Nephron progenitor cell (in vitro differentiated cells): ENCODE data around the gene BAIAP2L1.

Experiments
- DNase-seq: peaks from one replicate; pipeline ENCODE4 v3.0.0; 2021
- H3K27ac Mint-ChIP-seq: 2 replicates; pipeline ENCODE4 v1.8.0; 2021; ENCODE audit warnings: mild to moderate bottlenecking, moderate library complexity, mixed read lengths
- H3K27me3 Mint-ChIP-seq: 2 replicates; pipeline ENCODE4 v1.8.0; 2021; ENCODE audit warnings: mild to moderate bottlenecking, low read depth, mixed read lengths; ENCODE audit not compliant: poor library complexity
- H3K36me3 Mint-ChIP-seq: 2 replicates; pipeline ENCODE4 v1.8.0; 2021; ENCODE audit warnings: low read depth, mixed read lengths
- H3K4me1 Mint-ChIP-seq: 2 replicates; pipeline ENCODE4 v1.8.0; 2021; ENCODE audit warnings: mixed read lengths
- H3K4me3 Mint-ChIP-seq: 2 replicates; pipeline ENCODE4 v1.8.0; 2021; ENCODE audit warnings: mild to moderate bottlenecking, moderate library complexity, mixed read lengths
- H3K9me3 Mint-ChIP-seq: 2 replicates; pipeline ENCODE4 v1.8.0; 2021; ENCODE audit warnings: mild to moderate bottlenecking, moderate library complexity, mixed read lengths
- TF ChIP-seq, protein P1 (sequence below): fragments of 200-600 bp; sonication (generic); IDR thresholded peaks from 2 replicates; pipeline ENCODE4 v1.5.0; 2021; ENCODE audit warnings: antibody characterized with exemption

Gene BAIAP2L1

DNA sequence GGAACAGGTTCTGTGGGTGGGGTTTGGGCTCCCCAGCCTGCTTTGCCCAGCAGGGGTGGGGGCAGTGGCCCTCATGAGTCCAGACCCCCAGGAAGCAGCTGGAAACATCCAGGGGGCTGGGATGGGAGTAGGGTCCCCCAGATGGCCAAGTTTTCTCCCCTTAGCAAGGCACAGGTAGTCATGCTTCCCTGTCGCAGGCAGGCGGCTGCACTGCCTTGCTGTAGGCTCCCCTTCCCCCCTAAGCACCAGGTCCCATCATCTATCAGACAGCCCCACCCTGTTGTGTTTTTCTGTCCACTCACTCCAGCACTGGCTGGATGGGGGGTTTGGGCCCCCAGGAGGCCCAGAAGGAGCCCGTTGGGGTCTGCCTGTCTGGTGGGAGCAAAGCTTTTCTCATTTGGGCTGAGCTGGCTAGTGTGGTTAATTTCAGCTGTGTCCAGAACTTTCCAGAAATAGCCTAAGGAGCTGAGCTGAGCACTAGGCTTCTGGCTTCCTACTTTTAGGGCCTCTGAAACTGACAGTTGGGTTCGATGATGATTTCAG is 111.5 kb downstream of the BAIAP2L1 start:
- Mint-ChIP-seq H3K4me1 (peaks cover 37% of the 10 kb centered on the region), H3K4me3 (no peak overlapping the region), H3K9me3 (no peaks in the 10 kb centered on the region), H3K27me3 (no peaks in the 10 kb centered on the region), H3K27ac (no peak overlapping the region), H3K36me3 (peaks cover 21% of the 10 kb centered on the region)
- TF ChIP-seq, protein P1, sequence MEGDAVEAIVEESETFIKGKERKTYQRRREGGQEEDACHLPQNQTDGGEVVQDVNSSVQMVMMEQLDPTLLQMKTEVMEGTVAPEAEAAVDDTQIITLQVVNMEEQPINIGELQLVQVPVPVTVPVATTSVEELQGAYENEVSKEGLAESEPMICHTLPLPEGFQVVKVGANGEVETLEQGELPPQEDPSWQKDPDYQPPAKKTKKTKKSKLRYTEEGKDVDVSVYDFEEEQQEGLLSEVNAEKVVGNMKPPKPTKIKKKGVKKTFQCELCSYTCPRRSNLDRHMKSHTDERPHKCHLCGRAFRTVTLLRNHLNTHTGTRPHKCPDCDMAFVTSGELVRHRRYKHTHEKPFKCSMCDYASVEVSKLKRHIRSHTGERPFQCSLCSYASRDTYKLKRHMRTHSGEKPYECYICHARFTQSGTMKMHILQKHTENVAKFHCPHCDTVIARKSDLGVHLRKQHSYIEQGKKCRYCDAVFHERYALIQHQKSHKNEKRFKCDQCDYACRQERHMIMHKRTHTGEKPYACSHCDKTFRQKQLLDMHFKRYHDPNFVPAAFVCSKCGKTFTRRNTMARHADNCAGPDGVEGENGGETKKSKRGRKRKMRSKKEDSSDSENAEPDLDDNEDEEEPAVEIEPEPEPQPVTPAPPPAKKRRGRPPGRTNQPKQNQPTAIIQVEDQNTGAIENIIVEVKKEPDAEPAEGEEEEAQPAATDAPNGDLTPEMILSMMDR = no peak
- no peak for DNase-seq

DNA sequence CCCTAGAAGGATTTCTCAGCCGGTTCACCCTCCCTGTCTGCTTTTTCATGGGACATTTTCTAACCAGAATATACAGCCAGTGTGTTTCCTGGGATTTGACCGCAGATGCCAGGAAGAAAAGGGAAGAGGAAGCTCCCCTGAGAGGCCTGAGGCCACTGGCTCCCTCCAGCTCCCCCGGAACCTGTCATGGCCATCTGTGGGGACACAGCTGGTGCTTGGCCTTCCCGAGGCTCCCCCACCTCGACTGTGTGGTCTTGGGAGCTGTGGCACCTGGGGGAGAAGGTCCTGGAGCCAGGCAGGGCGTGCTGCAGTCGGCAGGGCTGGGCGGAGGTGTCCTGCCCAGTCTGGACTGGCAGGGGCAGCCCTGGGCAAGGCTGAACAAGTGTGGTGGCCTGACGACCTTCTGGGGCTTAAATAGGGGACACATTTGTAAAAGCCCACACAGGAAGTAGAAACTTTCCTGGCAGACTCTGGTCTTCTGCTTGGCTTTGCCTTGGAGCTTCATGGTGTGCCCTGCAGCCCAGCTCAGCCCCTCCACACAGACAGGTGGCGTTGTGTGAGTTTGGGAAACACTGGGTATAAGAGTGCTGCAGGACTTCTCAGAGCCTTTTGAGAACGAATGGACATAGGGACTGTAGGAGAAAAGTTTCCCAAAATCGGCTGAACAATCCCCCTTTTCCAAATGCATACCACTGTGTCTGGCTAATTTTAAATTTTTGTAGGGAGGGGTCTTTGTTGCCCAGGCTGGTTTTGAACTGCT is 112.6 kb downstream of the BAIAP2L1 start:
- no peaks in the 10 kb centered on the region for H3K9me3 Mint-ChIP-seq
- no peak for DNase-seq
- TF ChIP-seq, protein P1 = no peak
- H3K36me3 Mint-ChIP-seq = peaks cover 21% of the 10 kb centered on the region
- H3K4me1 Mint-ChIP-seq = peaks cover 40% of the 10 kb centered on the region
- H3K27ac Mint-ChIP-seq = peak overlapping the region; percentile 81
- H3K4me3 Mint-ChIP-seq = no peak overlapping the region
- H3K27me3 Mint-ChIP-seq = no peaks in the 10 kb centered on the region

DNA sequence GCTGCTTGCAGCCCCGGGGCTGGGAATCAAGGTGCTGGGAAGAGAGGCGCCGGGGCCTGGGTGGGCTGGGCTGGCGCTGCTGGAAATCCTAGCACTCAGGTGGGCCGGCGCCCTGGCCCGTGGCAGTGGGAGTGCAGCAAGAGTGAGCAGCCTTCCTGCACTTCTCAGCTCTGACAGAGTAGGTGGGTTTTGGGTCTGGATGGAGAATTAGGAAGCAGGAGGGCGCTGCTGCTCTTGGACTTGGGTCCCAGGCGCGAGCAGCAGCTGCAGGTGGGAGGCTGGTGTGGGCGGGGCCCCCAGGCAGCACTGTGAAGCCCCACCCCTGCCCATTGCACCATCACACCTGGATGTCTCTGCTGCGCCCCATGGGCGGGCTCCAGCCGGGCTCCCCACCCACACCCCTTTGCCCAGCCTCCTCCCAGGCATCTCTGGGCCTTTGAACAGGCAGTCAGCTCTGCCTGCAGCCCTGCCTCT is 113.4 kb downstream of the BAIAP2L1 start:
- Mint-ChIP-seq H3K4me3 (no peak overlapping the region), H3K36me3 (peaks cover 19% of the 10 kb centered on the region), H3K9me3 (no peaks in the 10 kb centered on the region), H3K27me3 (no peaks in the 10 kb centered on the region), H3K4me1 (peaks cover 47% of the 10 kb centered on the region), H3K27ac (no peak overlapping the region)
- no peak for DNase-seq
- TF ChIP-seq, protein P1 = no peak

DNA sequence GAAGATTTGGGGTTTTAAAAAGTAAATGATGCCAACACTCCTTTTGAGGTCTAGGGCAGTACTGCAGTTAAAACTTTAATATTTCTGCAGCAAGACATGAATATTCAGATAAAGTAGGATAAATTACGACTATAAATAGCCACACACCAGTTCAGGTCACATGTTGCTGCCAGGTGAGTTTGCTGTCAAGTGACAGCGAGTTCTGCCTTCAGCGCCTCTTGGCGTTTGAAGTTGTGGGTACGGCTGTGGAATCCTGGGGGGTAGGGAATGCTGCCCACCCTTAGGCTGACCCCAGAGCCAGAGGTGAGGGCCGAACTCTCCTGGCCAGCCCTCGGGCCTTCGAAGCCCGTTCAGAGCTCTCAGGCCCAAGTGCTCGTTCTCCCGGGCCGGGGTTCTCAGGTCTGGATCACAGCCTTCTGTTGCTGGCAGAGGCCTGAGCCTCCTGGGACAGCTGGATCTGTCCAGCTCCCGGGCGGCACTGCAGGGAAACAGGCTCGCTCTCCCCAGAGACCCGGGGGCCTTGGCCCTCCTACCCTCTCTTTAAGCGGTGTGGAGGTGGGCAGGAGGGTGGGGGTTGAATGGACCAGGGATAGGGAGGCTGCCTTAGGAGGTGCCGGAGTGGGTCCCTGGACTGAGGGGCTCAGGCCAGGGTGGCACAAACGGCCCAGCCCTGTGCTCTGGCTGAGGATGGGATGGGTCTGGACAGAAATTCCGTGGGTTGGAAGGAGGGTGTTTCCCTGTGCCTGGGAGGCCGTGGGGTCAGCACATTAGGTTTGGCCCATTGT is 114.0 kb downstream of the BAIAP2L1 start:
- Mint-ChIP-seq H3K36me3 (peaks cover 13% of the 10 kb centered on the region), H3K27ac (peak overlapping the region; percentile 85), H3K4me3 (no peak overlapping the region), H3K27me3 (no peaks in the 10 kb centered on the region), H3K4me1 (peaks cover 50% of the 10 kb centered on the region), H3K9me3 (no peaks in the 10 kb centered on the region)
- TF ChIP-seq, protein P1 = no peak
- no peak for DNase-seq

DNA sequence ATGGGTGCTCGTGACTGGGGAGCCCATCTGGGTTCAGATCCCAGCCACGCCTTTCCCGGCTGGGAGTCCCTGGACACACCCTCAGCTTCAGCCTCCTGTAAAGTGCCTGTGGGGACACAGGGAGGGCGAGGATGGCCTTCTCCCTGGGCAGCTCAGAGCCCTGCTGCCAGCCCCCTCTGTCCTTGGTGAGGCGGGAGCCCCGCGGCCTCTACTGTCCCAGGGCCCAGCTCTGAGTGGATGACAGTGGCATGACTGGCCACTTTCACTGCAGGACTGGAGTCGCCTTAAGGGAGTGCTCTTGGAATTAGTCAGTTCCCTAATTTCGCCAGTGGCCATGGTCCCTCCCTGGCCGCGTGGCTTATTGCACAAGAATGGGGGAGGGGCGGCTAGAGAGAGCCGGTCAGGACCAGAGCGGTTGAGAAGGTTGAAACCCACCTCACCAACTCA is 114.8 kb downstream of the BAIAP2L1 start:
- H3K27me3 Mint-ChIP-seq = no peaks in the 10 kb centered on the region
- H3K4me1 Mint-ChIP-seq = peaks cover 50% of the 10 kb centered on the region
- DNase-seq = no peak
- no peaks in the 10 kb centered on the region for H3K9me3 Mint-ChIP-seq
- no peak overlapping the region for H3K4me3 Mint-ChIP-seq
- peak overlapping the region; percentile 85 for H3K27ac Mint-ChIP-seq
- TF ChIP-seq, protein P1 = no peak
- peaks cover 5% of the 10 kb centered on the region for H3K36me3 Mint-ChIP-seq
